ENCODE measurements around the gene TBC1D19.

DNA sequence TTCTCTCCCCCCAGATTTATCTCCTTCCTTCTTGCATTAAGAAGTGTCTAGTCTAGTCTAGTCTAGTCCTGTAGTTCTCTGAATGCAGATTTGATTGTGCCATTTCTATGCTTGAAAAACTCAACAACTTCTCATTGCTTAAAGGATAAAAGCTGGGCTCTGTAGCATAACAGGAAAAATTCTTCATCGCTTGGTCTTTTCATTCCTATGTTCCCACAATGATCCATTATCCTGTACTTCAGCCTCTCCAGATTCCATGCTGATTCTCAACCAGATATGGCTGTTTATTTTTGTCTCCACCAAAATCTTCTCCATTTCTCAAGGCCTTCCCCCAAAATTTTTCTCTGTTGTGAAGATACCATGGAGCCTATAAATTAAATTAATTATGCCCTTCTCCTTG, 173.9 kb downstream of the TBC1D19 start:
- TF ChIP-seq, protein P1, sequence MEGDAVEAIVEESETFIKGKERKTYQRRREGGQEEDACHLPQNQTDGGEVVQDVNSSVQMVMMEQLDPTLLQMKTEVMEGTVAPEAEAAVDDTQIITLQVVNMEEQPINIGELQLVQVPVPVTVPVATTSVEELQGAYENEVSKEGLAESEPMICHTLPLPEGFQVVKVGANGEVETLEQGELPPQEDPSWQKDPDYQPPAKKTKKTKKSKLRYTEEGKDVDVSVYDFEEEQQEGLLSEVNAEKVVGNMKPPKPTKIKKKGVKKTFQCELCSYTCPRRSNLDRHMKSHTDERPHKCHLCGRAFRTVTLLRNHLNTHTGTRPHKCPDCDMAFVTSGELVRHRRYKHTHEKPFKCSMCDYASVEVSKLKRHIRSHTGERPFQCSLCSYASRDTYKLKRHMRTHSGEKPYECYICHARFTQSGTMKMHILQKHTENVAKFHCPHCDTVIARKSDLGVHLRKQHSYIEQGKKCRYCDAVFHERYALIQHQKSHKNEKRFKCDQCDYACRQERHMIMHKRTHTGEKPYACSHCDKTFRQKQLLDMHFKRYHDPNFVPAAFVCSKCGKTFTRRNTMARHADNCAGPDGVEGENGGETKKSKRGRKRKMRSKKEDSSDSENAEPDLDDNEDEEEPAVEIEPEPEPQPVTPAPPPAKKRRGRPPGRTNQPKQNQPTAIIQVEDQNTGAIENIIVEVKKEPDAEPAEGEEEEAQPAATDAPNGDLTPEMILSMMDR (IDR thresholded peaks at IDR 0.05; ENCODE audit: poor library complexity): no peak
- TF ChIP-seq EZH2 (IDR thresholded peaks at IDR 0.05; ENCODE audit: borderline replicate concordance): no peak

All from hepatocyte (in vitro differentiated cells).